GM18498 (cell line): ENCODE measurements around the gene CD274.
"Not testable (repeated sequence)": the region's sequence is repeated elsewhere in the genome, so short reads cannot be mapped to it uniquely, and the experiment has no call there.

Source experiments
- ATAC-seq: cut with Tn5 transposase; IDR thresholded peaks from one replicate; pipeline ENCODE4 v1.9.1; 2021; ENCODE audit warnings: mild to moderate bottlenecking, moderate library complexity; ENCODE audit not compliant: unreplicated experiment

CD274 gene

DNA sequence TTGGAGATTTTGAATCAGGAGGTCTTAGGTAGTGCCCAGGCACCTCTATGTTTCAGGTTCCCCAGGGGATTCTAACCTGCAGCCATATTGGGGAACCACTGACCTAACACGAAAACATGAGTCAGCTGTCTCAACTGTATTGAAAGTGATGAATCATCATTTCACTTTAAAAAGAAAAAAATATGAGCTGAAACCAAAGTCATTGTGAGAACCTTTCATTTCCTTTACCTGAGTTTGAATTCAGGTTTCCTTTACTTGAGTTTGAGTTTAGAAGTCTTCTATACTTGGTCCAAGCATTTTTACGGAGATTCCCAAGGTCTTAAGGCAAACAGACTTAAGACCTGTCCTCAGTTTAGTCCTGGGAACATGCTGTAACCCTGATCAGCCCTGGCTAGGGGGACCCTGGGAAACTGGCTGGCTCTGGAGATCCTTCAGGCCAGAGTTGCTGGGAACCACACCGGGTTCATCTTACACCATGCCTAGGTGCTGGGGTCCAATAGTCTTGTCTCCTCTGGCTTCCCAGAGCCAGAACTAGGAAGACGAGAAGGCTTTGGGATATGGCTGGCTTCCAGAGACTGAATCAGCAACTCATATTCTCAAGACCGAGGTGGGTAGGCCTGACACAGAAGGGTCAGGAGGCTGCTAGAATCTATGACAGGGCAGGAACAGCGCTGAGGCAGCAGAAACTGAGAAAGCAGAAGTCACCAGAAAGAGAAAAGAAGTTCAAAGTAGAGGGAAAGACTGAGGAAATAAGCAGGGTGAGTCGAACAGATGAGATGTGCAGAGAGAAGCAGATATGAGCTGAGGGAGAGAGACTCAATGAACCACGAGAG, 43.6 kb downstream of the CD274 start:
- ATAC-seq: peak; percentile 84

DNA sequence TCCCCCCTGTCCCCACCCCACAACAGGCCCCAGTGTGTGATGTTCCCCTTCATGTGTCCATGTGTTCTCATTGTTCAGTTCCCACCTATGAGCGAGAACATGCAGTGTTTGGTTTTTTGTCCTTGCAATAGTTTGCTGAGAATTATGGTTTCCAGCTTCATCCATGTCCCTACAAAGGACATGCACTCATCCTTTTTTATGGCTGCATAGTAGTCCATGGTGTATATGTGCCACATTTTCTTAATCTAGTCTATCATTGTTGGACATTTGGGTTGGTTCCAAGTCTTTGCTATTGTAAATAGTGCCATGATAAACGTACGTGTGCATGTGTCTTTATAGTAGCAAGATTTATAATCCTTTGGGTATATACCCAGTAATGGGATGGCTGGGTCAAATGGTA, 44.4 kb downstream of the CD274 start:
- ATAC-seq: not testable (repeated sequence)

DNA sequence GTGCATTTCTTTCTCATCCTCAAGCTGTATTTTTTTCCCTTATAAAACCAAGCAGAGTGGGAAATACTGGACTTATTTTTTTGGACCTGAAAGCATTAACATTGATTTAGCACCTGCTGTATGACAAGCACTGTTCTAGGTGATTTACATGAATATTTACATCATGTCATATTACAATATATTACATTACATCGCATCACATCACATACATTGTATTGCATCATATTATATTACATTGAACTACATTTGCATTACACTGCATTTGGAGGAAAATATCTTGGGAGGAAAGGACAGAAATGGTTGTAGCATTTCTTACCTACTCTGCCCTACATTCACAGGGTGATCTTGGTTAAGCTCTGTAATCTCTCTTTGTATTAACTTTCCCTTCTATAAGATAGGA, 48.8 kb downstream of the CD274 start:
- no peak for ATAC-seq

DNA sequence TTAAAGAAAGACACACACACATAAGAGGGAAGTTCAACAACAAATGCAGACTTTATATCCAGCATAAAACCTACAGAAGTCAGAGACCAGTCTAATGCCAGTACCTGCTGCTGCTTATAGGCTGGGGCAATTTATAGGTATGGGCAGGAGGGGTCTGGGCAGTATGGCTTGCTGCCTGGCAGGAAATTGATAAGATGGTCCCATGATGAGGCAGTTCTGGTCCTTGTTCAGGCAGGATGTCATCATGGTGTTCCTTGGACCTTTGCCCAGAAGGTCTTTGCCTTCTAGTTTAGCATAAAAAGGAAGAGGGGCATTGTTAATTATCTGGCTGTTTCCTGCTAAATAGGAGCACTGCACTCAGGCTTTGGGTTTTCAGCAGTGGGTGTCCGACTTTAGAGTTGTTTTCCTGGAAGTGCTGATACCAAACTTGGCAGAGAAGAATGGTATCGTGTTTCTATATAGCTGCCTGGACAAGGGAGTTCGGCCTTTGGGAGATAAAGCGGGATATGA, 49.6 kb downstream of the CD274 start:
- ATAC-seq: no peak

DNA sequence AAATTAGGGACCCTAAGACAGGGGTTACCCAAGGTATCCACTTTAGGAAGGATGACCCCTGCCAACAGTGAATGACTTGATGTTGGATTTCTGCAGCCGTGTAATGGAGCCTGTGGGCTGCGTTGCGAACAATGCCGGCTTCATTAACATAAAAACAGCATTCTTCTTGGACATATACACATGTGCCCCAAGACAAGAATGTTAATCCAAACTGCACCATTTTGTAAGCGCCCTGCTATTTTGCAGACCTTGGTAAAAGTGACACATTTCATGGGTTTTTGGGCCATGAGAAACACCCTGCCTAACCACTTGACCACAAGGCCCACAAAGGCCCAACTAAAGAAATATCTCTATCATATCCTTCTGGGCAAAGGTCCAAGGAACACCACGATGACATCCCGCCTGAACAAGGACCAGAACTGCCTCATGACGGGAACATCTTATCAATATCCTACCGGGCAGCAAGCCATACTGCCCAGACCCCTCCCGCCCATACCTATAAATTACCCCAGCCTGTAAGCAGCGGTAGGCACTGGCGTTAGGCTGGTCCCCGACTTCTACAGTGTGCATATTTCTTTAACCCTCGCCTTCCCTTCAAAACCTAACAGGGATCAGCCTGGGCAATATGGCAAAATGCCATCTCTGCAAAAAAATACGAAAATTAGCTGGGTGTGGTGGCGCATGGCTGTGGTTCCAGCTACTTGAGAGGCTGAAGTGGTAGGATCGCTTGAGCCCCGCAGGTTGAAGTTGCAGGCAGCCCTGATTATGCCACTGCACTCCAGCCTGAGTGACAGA, 50.3 kb downstream of the CD274 start:
- no peak for ATAC-seq

DNA sequence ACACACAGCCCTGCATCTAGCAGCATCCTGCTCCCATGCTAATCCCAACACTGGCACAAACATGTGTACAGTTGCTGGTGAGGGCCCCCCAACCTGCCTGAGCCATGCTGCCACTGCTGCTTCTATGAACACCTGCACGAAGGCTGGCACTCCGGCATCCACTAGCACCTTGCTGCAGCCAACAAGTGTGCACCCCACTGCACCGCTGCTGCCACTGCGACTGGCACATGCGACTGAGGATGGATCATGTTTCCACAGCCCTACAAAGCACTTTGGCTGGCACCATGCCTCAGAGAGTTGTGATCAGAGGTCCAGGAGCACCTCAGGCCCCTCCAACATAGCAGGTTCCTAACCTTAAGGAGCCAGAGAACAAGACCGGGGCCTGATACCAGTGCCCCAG, 52.2 kb downstream of the CD274 start:
- ATAC-seq: no peak

DNA sequence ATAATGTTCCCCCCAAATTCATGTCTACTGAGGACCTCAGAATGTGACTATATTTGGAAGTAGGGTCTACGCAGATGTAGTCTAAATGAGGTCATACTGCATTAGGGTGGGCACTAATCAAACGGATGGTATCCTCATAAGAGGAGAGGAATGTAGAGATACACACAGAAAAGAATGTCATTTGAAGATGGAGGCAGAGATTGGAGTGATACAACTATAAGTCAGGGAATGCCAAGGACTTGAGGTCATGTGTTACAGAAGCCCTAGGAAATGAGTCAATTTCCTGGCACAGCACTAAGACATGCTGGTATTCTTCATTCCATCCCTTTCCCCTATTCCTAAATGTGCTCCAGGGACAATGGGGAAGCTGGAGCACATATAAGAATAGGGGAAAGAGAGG, 59.2 kb downstream of the CD274 start:
- ATAC-seq: no peak

DNA sequence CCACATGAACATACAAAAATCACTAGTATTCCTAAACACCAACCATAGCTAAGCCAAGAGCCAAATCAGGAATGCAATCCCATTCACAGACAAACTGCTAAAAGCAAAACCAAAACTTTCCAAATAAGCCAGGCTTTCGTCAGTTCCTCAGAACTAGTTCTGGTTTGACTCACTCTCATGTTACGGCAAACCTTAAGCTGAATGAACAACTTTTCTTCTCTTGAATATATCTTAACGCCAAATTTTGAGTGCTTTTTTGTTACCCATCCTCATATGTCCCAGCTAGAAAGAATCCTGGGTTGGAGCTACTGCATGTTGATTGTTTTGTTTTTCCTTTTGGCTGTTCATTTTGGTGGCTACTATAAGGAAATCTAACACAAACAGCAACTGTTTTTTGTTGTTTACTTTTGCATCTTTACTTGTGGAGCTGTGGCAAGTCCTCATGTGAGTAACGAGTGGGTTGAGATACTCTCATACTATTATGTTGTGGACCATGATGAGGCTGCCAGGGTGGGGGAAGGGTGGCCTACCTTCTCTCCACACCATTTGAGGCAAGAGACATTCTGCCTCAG, 60.1 kb downstream of the CD274 start, which contains the start of gene PDCD1LG2:
Gene PDCD1LG2, plus strand, starts transcription at position 172 of the 572 bp plus-strand sequence. CDS start 12,016 bp downstream, outside the sequence.
- peak; percentile 80 for ATAC-seq

DNA sequence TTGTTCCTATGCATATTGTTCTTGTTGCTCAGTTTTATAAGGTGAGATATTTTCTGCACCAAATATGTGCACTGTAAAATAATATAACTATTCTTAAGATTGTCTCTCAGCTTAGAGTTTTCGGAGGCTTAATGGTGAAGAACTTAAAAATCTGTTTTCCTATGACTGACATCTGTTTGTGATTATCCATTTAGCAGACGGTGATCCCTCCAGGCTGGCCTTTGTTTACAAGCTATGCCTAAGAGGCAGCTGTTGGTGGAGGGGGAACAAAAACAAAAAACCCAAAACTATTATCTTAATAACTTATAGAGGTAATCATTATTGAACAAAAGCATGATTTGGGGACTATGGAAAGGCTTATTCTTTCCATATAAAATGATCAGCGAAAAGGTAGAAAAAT, 60.6 kb downstream of the CD274 start:
- ATAC-seq: no peak

DNA sequence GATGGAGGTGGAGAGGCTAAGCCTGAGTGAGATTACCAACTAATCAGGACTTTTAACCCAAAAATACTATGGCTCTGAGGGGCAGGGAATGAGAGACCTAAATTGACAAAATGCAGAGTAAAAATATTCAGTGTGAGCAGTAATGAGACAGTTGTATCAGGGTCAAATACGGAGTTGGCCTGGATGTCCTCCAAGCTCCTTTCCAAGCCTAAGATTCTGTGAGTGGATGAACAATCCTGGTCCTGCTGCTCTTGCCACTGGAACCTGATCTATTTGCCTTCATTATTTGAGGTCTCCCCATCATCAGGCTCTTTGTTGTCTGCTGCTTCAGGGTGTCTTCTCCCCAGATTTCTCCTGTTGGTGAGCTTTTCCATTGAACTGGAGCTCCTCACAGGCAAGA, 61.1 kb downstream of the CD274 start:
- ATAC-seq: no peak

DNA sequence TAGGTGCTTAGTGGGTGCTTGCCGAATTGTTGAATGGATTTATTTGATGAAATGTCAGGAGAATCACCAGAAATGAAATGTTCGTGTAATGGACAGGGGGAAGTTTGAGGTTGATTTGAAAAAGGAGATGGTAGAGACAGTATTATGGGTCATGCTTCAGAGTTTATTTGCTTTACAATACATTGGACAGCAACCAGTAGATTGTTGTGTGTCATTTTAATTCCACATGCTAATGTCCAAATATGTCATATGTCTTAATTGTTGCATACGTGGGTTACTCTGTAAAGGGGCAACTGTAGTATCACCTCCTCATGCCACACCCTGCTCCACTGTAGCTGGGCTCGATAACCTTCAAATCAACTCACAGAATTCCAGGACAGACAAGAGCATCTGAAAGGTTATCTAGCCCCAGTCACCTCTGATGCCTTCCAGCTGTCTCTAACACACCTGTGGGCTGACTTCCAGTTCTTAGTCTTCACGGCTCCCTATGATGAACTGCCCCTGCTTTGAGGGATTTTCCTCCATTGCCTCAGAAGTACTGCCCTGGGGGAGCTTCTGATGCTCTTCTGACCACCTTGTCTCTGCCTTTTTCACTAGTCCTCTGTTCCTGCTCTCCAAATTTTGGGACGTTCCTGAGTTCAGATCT, 61.7 kb downstream of the CD274 start:
- no peak for ATAC-seq

DNA sequence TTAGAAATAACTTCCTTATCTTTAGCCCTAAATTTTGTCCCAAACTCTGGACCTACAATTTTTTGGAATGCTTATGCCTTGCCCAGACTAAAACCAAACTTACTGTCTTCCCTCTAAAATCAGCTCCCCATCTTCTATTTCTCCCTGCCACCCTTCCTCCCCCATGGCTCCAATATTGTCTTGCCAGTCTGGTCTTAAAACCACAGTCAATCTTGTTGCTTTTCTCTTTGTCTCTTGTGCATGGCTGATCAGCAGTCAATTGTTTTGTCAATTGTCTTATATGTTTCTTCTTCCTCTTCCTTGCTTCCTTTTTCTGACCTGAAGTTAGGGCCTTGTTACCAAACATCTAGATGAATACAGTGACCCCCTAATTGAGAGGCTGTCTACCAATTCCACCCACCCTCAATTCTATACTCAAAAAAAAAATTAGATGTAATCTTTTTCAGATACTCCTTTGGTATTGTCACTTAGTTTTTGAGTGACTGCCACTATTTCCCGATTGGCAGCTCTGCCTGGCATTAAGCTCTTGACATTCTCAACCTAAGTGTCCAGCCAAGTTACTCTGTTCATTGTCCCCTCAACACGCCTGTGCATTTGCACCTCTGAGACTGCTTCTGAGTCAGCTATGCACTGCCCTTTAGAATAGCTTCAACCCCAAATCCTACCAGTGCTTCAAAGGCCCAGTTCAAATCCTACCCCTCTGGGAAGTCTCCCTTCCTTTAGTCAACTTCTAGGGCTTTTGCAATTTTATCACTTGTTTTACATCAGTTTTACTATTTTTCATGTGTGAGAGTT, 62.5 kb downstream of the CD274 start:
- ATAC-seq: no peak

DNA sequence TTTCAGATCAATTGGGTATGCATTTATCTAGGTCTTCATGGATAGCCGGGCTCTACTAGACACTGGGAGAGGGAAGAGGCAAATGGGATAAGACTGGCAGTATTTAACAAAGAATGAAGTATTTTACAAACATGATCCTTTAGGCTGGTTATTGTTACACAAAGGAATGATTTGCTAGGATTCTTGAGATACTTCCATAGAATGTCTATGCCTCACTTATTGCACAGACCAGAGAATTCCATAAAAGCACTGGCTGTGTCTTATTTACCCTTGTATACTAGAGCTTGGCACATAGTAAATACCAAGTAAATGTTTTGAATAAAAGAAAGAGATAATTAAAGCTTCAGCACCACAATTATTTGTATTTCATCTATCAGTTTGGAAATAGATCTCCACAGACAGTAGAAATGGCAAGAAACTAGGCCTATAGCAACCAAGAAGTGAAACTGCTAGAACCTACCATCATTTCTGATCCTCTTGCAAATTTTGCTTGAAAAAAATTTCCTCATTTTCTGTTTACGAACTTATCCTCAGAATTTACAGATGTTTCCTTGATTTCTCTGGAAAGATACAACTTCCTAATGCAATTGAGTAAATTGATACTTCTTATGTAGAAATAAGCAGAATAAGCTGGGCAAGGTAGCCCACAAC, 63.7 kb downstream of the CD274 start:
- ATAC-seq: no peak

DNA sequence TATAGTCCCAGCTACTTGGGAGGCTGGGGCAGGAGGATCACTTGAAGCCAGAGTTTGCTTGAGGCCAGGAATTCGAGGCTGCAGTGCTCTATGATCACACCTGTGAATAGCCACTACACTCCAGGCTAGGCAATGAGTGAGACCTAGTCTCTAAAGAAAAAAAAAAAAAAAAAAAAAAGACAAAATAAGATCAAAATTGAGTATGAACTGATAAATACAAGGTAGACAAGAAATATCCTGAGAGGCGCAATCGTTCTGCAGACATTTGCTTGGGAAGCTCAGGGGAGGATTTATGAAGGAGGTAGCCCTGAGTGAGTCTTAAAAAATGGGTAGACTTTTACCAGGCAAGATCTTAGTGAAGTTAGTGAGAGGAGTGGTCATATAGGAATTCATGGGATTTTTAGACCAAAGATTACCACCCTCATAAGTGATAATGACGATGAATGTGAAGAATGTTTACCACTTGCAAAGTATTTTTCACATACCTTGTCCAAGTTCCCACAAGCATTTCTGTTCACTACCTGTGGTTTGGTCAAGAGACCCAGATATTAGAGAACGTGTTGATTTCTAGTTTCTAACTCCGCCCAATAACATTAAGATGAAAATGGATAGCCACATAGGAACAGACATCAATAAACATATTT, 64.4 kb downstream of the CD274 start:
- no peak for ATAC-seq

DNA sequence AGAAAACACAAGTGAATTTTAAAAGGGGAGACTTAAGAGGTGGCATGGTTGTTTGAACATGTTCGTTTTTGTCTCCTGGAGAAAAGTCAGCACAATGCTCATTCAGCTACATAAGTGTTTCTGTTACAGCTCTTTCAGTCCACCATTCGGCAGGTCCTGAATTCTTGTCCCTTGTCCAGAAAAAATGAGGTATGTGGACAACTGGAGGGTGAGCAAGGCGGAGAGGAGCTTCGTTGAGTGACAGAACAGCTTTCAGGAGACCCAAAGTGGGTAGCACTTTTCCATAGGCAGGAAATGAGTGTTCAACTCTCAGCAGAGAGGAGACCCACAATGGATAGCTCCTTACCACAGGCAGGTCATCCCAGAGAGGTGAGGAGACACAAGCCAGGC, 64.9 kb downstream of the CD274 start:
- no peak for ATAC-seq

DNA sequence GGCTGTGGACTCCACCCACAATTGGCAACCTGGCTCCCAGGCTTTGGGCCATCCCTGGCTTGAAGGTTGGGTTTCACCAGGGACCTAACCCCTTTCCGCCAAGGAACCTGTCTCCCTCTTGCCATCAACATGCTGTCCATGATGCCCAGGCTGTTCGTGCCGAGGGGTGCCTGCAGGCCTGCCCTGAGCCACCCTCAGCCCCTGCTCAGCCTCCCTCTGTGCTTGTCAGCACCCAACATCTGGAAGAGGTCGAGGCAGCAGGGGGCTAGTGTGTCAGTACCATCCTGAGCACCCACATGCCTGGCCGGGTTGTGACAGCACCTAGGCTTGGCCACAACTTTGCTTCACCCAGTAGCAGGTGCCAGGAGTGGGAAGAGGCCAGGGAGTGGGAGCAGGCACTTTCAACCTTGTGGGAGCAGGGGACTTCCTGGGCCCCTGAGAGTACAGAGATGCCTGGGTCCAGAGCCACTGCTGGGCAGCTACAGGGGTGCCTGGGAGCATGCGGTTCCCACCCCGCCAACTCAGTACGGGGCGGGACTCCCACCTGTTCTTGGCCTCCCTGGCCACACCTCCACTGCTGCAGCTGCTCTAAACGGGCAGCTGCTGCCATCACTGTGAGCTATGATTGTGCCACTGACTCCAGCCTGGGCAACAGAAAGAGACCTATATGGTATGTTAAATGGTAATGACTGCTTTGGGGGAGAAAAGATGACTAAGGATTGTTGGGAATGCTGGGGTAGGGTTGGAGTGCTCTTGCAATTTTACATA, 66.3 kb downstream of the CD274 start:
- no peak for ATAC-seq

DNA sequence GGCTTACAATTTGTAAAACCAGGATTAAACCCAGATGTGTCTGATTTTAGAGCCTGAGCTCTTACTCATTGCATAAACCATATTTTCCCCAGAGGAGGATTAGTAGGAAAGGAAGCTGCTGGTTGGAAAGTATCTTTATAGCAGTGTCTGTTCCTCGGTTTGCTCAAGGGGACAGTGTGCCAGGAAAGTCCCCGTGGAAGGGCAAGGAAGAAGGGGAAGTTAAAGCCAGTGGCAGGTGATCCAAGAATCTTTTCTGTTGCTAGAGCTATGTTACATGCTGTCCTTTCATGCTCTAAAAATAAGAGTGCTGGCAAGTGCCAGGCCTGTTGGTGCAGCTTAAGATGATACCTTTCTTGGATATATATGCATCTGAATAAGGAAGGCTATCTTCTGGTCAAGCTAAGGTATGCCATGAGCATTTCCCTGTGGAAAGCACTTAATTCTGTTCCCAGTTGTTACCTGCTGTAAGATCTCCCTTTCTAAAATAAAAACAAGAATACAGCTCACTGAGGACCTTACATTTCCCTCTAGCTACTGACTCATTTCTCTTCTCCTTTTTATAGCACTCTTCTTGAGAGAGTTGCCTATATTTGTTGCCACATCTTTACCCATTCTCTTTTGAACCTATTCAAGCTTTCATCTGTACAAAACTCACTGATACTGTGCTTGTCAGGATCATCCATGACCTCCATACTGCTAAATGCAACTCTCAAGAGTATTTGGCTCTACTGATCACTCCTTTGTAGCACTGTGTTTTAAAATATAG, 68.0 kb downstream of the CD274 start:
- ATAC-seq: peak; percentile 61

DNA sequence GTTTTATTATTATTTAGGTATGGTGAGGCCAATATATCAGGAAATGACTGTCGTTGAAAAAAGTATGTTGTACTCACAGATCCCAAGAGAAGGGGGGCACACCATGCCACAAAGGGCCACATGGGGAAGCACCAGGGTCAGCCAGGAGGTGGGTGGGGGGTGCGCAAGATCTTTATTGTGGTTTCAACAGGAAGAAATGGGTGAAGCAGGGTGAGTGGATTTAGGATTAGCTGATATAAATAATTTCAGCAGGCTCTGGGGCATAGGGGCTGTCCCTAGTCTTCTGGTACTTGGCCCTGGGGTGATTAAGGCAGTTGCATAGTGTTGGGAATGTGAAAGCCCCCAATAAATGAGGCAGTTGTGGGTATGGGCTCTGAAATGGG, 68.6 kb downstream of the CD274 start:
- peak; percentile 7 for ATAC-seq
